GM12874 (cell line): ENCODE data around the gene ICA1L.

Experiments used
- CTCF ChIP-seq: IDR thresholded peaks from 2 replicates; pipeline ENCODE4 v1.5.1; 2011; ENCODE audit warnings: low read depth, mild to moderate bottlenecking, control low read depth, low read length, moderate library complexity; ENCODE audit not compliant: insufficient read depth

The ICA1L gene

DNA sequence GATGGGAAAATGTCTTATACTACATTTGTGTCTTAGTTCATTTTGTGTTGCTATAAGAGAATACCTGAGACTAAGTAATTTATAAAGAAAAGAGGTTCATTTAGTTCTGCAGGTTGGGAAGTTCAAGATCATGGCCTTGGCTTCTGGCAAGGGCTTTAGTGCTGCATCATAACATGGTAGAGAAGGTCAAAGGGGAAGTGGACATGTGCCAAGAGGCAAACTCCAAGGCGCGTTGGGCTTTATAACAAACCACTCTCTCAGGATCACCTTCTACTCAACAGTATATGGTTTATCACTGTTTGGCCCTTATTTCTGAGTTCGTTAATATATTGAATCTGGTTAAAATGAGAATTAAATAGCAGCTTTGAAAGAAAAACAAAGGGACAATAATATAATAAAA is 58.2 kb downstream of the ICA1L start:
- TF ChIP-seq CTCF, result no peak

- TF ChIP-seq CTCF, result no peak
Measured at GRCh38 chr2:202808754-202809153, 62.8 kb downstream of the ICA1L start.

- TF ChIP-seq CTCF, result no peak
Measured at GRCh38 chr2:202797944-202798343, 73.6 kb downstream of the ICA1L start.

DNA sequence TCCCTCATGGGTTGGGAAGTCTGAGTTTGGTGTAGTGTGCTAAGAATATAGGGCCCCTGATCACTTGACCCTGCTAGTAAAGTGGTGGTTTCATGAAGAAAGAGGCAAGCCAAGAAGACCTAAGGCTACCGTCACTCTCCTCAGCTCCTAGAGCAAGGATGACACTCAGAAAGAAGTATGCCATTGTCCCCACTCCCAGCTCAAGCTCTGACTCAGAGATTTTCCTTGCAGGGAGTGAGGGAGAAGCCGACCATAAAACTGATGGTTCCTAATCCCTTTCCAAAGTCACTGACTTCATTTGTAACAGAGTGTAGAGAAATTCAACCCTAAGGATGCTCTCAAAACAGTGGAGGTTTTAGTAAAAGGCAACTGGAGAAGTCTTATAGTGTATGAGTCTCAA is 80.9 kb downstream of the ICA1L start:
- no peak for TF ChIP-seq CTCF

DNA sequence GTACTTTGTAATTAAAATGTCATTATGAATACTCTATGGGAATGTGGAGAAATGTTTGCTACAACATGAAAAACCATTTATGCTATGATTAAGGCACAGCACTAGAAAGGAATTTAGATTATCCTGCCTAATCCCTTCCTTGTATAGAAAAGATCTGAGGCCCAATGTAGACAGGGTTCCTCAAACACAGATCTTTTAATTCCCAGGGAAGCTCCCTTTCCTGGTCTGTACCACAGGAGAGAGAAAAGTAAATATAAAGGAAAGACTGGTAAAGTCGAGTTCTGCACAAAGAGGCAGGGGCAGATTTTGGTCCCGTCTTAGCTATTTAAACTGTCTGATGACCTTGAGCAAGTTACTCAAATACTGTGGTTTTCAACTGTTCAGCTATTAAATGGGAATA is 84.7 kb downstream of the ICA1L start:
- no peak for TF ChIP-seq CTCF

GRCh38 chr2:202782940-202783558 is 88.5 kb downstream of the ICA1L start:
- no peak for TF ChIP-seq CTCF

DNA sequence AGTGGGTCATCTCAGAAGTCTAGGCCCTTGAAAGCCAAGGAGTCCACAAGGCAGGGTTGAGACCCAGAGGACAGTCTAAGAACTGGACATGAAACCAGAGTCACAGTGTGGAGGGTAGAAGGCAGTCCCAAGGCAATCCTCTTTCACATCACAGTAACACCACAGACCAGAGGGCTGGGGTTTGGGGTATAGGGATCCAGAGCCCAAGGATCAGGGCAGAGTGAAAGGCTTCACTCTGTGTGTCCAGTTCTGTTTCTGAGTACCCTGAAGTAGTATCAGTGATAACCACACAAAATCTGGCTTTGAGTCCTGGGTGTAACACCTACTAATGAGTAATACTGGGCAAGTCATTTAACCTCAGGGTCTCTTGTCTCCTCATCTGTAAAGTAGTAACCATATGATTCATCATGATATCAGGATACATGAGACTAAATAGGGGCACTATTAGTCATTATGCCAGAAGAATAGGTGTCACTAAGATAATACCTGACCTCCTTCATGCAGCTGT is 91.0 kb downstream of the ICA1L start:
- TF ChIP-seq CTCF, result no peak
